GM18909 (cell line): ENCODE data around the gene PRMT9.

Source experiments
- ATAC-seq: cut with Tn5 transposase; IDR thresholded peaks from one replicate; pipeline ENCODE4 v1.9.1; 2021; ENCODE audit warnings: mild to moderate bottlenecking; ENCODE audit not compliant: unreplicated experiment, poor library complexity

Gene PRMT9

DNA sequence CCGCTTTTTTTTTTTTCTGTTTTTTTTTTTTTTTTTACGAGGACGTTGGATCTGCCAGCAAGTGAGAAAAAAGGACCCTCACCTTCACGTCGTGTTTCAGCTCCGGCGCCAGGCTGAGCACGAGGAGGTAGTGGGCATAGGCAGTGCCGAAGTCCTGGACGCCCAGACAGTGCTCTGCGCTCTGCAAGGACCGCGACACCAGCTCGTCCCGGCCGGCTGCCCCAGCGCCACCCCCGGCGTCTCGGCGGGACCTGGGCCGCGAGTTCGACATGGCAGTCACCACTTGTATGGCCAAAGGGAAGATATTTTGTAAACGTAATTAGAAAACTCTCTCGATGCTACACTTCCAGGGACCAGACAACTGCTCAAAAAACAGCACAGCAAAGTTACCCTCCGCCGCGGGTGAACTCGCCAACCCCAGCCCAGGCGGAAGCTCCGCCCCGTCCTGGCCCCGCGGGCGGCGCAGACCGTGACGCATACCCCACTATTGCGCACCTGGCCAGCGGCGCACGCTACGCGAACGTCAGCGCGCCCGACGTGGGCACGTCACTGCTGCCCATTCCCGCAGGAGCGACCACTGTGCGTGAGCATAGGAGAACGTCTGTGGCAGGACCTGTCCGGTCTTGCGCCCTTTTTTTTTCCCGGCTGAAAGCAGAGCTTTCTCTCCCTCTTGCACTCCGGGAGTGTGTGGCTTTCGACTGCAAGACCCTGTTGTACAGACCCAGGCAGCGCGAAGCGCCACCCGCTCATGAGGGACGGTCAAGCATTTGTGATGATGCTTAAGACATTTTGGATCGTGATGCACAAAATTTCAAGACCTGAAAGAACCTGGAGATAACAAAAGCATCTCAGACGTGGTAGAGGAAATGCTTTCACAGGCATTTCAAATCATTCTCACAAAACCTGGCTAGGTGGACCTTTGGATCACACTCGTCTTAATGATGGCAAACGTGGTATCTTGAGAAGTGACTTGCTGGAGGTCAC, at the start of gene PRMT9:
Gene PRMT9 (minus strand): TSS at position 447 of the 984 bp plus-strand sequence. CDS start 176 bp downstream, at position 271.
- peak; percentile 100 for ATAC-seq

DNA sequence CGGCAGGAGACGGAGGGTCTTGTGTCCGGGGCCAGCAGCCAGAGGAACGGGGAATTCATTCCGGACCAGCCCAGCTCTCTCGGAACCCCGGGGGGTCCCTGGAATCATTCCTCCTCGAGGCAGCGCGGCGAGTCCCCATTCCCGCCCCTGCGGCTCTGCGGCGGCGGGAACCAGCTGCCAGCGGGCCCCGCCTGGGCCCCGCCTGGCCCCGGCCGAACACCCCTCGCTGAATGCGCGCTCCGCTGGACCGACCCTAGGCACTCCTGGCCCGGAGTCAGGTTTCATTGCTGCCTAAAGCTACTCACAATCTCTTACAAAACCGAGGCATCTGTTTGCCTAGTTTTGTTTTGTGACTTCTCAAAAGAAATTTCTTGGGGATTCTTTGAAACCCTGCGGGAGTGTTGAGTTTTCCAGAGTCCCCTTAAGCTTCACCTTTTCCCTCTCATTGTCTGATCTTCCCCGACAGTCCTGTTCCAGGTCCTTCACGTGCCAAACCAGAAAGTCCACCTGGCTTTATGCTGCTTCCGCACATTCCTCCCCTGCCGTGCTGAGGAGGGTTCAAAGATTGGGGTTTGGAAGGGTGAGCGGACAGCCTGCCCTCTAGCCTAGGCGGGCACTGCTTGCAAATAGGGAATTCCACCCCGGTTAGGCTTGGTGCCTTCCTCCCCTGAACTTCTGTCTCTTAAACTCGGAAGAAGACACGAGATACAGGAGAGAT, 48.7 kb upstream of the PRMT9 start:
- ATAC-seq = peak; percentile 27

DNA sequence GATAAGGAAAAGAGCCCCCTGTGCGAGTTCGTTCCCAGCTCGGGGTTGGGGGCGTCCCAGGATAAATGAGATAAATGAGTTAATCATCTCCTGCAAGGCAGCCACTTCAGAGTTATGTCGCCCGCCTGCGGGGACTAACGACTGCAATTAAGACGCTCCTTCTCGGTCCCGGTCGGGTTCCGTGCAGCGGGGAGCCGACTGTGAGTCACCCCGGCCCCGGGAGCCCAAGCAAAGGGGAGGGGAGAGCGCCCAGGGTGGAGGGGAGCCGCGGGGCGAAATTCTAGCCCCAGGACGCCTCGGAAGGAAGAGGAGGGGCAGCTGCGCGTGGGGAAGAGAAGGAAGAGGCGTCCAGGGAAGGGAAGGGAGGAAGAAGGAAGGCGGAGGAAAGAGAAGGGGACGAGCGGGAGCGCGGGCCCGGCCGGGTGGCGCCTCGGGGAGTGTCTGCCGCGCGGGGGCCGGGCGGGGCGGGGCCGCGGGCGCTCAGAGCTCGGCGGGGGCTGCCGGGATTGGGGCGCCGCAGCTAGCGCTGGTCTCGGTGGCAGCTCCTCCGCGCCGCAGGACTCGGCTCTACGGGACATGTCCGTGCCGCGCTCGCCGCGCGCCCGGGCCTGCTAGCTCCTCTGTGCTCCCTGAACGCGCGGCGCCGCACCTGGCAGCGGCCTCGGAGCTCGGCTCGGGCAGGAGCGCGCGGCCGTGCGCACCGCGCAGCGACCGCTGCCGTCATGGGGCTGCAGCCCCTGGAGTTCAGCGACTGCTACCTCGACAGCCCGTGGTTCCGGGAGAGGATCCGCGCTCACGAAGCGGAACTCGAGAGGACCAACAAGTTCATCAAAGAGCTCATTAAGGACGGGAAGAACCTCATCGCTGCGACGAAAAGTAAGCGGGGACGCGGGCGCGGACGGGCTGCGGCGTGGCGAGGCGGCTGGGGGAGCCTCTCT, 47.9 kb upstream of the PRMT9 start, which contains the start of gene ARHGAP10:
Gene ARHGAP10 (plus strand): TSS at position 509 of the 938 bp plus-strand sequence. CDS start 214 bp downstream, at position 723.
- ATAC-seq = peak; percentile 64

DNA sequence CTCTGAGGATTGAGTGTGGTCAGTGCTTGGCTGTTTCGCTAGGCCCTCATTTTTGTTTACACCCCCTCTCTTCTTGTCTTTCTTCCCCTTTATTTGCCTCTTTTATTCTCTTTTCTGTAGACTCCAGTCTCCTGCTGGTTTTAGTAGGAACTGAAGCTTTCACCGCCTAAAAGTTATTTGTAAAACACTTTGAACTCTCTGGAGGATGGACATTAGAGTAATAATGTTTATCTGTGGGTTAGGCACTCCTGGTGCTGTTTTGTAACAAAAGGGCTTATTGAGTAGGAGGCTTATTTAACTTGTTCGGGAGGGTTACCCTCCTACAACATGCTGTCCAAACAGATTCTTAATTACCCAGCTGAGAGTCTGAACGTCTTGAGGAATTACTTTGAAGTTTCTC, 46.4 kb upstream of the PRMT9 start:
- no peak for ATAC-seq

DNA sequence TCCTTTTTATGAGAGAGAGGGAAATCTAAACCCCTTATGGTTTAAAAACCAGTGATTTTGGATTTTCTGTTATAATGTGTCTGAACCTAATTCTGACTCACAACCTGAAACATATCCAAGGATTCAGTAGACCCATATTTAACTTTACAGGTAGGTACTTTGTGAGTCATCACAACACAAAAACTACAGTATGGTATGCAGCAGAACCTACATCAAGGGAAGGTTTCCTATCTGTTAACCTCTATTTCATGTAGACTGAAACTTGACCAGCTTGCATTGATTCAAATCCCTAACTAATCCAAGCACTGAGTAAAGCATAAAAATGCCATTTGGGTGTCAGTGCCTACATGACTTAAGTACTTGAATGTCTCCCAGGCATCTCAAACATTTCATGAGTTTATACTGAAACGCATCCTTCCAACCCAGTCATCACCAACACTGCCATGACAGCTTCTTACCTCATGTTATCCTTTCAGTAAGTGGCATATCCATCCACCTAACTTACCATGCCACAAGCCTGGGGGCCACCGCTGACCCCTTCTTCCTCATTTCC, 43.6 kb upstream of the PRMT9 start:
- ATAC-seq = no peak

DNA sequence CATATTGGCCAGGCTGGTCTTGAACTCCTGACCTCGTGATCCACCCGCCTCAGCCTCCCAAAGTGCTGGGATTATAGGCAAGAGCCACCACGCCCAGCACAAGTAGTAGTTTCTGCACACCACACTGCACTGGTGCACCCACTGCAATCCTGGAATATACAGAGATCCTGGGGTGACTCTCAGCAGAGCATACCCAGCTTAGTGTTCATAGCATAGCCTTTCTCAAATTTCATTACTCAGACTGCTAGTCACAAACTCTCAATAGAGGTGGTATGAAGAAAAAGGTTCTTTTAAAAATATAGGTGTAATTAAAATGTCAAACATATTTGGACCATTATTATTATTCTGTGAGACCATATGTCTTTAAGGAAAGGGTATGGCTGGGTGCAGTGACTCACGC, 41.7 kb upstream of the PRMT9 start:
- ATAC-seq = no peak

DNA sequence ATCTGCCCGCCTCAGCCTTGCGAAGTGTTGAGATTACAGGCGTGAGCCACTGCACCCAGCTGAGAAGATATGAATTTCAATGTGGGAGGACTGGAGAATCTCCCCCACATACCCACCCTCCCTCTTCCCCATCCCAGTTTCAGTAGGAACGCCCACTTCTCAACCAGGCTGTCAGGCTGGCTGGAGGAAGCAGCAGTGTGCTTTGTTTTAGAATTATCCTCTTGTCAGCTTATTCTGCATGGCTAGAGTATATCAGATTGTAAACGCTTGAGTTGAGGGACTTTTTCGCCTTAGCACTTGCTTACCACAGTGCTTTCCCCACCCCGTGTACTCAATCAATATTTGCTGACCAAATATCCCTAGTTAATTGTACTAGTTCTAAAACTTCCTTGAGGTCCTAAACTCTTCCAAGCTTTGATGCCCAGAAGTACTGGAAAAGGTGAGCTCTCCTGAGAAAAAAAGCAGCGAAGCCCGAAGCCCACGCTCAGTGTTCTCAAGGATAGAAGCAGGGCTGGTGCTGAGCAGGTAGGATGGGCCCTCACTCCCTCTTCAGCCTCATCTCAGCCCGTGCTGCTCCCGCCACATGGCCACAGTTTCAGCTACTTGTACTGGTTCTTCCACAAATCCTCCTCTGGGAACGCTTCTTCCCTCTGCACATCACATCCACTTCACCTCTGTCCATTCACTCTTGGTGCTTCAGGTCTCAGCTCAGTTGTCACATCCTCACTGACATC, 40.7 kb upstream of the PRMT9 start:
- no peak for ATAC-seq

DNA sequence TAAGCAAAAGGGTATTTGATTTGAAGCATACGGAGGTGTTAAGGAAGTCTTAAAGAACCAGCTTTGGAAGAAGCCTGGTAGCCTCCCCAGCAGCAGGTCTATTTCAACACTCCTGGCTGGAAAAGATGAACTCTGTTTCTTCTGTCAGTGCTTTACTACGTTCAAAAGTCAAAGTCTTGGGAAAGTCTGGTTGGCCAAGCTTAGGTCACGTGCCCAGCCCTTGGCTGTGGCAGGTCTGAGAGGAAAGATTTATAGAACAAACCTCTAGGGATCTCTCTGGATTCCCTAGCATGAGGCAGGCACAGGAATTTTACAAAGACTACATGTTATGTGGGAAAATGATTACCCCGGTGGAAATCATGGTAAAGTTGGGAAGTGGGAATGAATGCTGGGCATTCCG, 39.4 kb upstream of the PRMT9 start:
- no peak for ATAC-seq

DNA sequence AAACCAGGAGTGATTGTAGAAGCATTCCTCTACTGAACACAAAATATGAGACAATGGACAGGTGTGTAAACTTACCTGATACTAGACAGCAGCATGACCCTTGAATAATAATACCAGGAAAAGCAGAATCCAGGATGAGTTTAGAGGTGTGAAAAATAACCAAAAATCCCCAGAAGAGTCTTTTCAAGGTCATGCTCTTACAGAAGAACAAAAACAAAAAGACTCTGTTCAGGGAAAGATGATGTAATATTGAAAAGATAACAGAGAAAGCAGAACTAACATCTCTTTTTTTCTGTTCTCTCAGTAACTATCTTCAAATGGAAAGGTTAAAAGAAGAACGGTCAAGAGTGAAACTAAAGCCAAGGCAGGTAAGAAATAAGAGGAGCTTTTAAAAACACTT, 33.9 kb upstream of the PRMT9 start:
- peak; percentile 87 for ATAC-seq

DNA sequence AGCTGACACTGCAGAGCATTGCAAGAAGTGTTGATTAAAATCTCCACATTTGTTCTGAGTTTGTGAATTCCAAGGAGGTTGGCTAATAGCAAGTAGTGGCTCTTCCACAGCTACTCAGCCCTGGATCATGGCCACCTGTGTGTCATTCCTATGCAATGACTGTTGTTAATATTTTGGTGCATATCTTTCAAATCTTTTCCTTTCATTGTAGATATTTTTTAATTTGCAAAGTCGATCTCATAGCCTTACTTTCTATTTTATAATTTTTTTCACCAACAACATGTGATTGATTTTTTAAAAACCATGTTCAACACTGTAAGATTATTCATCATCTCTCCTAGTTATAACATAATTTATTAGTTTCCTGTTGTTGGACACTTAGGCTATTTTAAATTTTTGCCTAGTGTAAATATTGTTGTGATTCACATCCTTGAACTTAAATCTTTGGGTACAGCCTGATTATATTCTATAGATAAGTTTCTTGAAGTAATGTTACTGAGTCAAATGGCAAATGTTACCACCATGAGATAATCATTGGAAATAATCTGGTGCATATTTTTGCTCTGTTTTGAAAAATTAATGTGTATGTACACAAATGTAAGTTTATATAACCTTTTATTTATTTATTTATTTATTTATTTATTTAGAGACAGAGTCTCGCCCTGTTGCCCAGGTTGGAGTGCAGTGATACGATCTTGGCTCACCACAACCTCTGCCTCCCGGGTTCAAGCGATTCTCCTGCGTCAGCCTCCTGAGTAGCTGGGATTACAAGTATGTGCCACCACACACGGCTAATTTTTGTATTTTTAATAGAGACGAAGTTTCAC, 30.8 kb upstream of the PRMT9 start:
- ATAC-seq = no peak

DNA sequence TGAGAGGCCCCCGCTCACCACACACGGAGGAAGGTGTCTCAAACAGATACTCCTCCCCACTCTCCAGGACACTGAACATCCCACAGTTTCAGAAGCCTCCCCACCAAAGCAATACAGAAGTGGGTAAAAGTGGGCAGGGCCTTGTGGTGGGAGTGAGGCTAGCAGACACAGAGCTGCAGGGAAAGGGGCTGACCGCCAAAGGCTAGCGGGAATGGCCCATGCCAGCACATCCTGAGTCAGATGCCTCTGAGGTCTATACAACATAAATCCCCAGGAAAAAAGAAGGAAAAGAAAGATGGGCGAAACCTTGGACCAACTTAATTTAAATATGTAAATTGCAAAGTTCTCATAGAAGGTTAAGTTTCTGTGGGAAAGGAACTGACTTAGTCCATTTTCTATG, 26.0 kb upstream of the PRMT9 start:
- no peak for ATAC-seq

DNA sequence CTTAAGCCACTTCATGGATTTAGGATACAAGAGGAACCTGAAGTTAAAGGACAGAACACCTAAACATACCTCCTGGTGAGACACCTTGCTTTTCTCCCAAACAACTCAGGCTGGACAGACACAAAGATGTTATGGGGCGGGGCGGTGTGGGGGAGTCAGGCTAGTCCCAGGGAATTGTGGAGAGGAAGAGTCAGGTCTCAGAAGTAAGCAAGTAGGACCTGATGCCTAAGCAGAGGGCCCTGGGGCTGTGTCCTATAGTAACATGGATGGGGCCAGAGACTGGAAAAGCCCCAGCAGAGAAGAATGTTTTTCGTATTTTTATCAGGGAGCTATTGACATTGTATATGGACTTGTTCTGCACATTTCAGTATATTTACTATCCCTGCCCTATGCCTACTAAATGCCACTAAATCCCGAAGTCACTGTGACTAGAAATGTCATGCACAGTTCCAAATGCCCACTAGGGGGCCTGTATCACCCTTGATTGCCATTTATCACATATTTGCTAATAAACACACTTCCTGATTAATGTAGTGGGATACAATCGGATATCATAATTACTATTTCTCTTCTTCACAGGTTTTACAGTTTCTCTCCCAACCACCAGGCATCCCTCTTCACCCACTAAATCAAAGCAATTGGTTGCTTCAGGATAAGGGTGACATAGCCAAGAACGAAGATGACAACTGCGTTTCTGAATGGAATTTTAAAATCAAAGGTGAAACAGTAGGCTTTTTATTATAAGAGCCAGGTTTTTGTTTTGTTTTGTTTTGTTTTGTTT, 24.1 kb upstream of the PRMT9 start:
- ATAC-seq = peak; percentile 80

DNA sequence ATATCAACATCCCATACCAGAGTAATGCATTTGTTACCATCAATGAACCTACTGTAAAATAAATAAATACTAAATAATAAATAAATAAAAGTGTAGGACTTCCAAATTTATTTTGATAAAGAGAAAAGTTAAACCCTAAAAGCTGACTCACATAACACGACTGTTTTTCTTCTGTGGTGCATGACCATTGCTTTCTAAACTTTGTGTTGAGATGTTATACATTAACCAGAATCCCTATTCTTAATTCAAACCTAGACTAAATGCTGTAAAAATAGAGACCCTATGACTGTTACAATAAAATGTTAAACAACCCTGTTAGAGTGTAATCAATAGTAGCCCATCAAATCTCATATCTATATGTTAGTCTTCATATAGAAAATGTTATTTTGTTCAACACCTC, 20.9 kb upstream of the PRMT9 start:
- ATAC-seq = no peak

DNA sequence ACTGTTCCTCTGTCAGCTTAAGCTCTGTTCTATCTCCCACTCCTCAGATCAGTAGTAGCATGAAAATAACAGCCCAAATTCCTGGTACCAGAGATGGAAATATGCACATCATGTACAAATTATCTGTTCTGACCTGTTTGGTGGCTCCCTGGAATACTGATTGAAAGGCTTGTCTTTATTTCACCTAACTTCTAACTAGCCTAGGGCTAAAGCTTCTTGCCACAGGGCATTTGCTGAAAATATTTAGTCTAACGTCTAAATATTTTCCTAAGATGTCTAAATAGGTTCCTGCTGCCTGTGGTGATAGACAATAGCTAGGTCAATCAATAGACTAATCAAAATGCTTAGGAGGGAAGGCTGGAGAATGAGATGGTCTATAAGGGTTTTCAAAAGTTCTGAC, 12.9 kb upstream of the PRMT9 start:
- no peak for ATAC-seq

DNA sequence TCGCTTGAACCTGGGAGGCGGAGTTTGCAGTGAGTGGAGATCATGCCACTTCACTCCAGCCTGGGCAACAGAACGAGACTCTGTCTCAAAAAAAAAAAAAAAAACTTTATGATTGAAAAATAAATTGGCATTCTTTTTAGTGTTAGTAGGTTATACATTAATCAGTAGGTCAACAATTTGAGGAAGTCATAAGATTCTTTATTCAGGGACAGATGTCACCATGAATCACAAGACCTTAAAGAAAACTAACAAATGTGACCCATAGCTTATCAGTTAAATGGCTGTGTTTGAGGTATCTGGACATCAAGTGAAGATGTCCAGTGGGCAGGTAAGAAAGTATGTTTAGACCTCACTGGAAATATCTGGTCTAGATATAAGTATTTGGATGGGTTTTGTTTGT, 9.3 kb upstream of the PRMT9 start:
- no peak for ATAC-seq

DNA sequence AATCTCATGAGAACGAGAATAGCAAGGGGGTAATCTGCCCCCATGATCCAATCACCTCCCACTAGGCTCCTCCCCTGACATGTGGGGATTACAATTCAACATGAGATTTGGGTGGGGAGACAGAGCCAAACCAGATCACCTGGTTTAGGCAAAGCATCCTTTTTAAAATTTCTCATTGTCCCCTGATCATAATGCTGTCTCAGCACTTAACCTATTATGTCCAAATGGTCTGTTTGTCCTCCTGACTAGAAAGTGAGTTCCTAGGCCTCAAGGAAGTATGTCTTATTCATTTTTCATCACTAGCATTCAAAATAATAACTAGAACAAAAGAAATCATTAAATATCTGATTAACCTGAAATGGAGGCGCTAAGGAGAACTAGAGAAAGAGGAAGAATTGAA, 7.9 kb upstream of the PRMT9 start:
- no peak for ATAC-seq

DNA sequence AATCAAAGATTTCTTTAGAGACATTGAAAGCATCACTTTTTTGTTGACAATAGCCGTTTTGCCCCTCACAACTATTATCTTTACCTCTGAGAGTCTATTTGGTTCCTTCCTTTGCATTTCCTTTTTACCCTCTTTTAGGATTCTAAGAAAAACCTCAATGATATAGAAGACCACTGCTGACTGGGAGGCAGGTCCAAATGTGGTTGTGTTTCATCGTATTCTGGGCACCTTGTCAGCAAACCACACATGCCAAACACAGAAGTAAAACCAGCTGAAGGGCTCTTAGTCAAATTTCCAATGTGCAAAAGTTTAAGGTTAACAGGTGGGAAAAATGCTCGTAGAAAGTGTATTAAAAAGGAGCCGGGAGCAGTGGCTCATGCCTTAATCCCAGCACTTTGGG, 5.1 kb upstream of the PRMT9 start:
- no peak for ATAC-seq

DNA sequence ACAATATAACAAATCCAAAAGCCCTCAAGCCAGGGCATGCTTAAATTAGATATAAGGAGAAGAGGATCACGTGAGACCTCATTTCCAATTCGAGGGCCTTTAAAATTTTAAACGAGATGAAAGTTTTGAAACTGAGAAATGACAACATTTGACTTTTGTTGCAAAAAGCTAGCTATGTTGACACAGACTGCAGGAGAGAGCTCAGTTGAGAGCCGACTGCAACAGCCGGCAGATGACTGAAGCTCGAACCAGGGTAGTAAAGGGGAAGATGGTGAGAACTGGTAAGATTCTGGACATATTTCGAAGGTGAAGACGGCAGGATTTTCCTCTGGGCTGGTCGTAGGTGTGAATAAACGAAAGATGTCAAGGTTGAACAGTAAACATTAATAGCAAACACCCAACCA, 773 bp downstream of the PRMT9 start:
- ATAC-seq = no peak
